HAP-1 (cell line): ENCODE measurements around the gene TPCN2.

Experiments used
- DNase-seq, 2 experiments: peaks; one replicate each; pipeline ENCODE4 v3.0.0-alpha.2; 2016 to 2020; ENCODE audit warnings: low spot score in 2 of 2
- H3K27me3 ChIP-seq: fragments of 250-450 bp; sonication (Bioruptor Pico); 2 replicates; pipeline ENCODE4 v1.5.1; 2020; ENCODE audit warnings: low read depth, mild to moderate bottlenecking, moderate library complexity
- H3K36me3 ChIP-seq: fragments of 250-450 bp; sonication (Bioruptor Pico); replicated peaks from 2 replicates; pipeline ENCODE4 v1.5.1; 2020; ENCODE audit warnings: mild to moderate bottlenecking
- H3K4me1 ChIP-seq: fragments of 250-450 bp; sonication (Bioruptor Pico); 2 replicates; pipeline ENCODE4 v1.5.1; 2020; ENCODE audit warnings: mild to moderate bottlenecking
- H3K4me3 ChIP-seq: fragments of 250-450 bp; sonication (Bioruptor Pico); 2 replicates; pipeline ENCODE4 v1.5.1; 2020; ENCODE audit warnings: mild to moderate bottlenecking, moderate library complexity
- H3K9me3 ChIP-seq: fragments of 250-450 bp; sonication (Bioruptor Pico); 2 replicates; pipeline ENCODE4 v1.5.1; 2020; ENCODE audit warnings: mild to moderate bottlenecking, moderate library complexity
- in situ Hi-C: fragments of 300-500 bp; cut with MboI; formaldehyde crosslinking; loops from 3 replicates; pipeline ENCODE4 v1.14.3; 2020; ENCODE audit warnings: low sequenced_read_pairs, inconsistent platforms, mixed read lengths

TPCN2 gene

GRCh38 chr11:69005631-69006368 lies 42.9 kb upstream of the TPCN2 start:
- H3K36me3 ChIP-seq = no peaks in the 10 kb centered on the region
- H3K27me3 ChIP-seq = no peaks in the 10 kb centered on the region
- no peak overlapping the region for H3K4me3 ChIP-seq
- in situ Hi-C loops = no loop called here
- peak in 1 of 2 experiments; percentile 2 for DNase-seq
- no peaks in the 10 kb centered on the region for H3K9me3 ChIP-seq
- peaks cover 2% of the 10 kb centered on the region; the same call in 1 of the 2 replicates for H3K4me1 ChIP-seq

- Histone ChIP-seq H3K4me3 (no peak overlapping the region), H3K27me3 (no peaks in the 10 kb centered on the region), H3K9me3 (no peaks in the 10 kb centered on the region), H3K4me1 (peaks cover 7% of the 10 kb centered on the region), H3K36me3 (no peaks in the 10 kb centered on the region)
- peak in 1 of 2 experiments; percentile 1 for DNase-seq
- in situ Hi-C loops = no loop called here
Measured at GRCh38 chr11:69006816-69007215, 41.9 kb upstream of the TPCN2 start.

- Histone ChIP-seq H3K27me3 (no peaks in the 10 kb centered on the region), H3K4me3 (no peak overlapping the region), H3K36me3 (no peaks in the 10 kb centered on the region), H3K9me3 (no peaks in the 10 kb centered on the region), H3K4me1 (peaks cover 7% of the 10 kb centered on the region)
- in situ Hi-C loops = no loop called here
- DNase-seq = no peak
Measured at GRCh38 chr11:69007975-69008381, 40.8 kb upstream of the TPCN2 start.

GRCh38 chr11:69008737-69009440 lies 39.8 kb upstream of the TPCN2 start:
- in situ Hi-C loops = no loop called here
- Histone ChIP-seq H3K27me3 (no peaks in the 10 kb centered on the region), H3K4me3 (no peak overlapping the region), H3K36me3 (no peaks in the 10 kb centered on the region), H3K9me3 (no peaks in the 10 kb centered on the region), H3K4me1 (peaks cover 7% of the 10 kb centered on the region)
- no peak for DNase-seq

- in situ Hi-C loops = no loop called here
- Histone ChIP-seq H3K4me3 (no peak overlapping the region), H3K9me3 (no peaks in the 10 kb centered on the region), H3K4me1 (peaks cover 7% of the 10 kb centered on the region), H3K36me3 (no peaks in the 10 kb centered on the region), H3K27me3 (no peaks in the 10 kb centered on the region)
- no peak for DNase-seq
Measured at GRCh38 chr11:69009441-69010211, 39.1 kb upstream of the TPCN2 start.

GRCh38 chr11:69010361-69010891 lies 38.3 kb upstream of the TPCN2 start:
- Histone ChIP-seq H3K27me3 (no peaks in the 10 kb centered on the region), H3K9me3 (no peaks in the 10 kb centered on the region), H3K4me3 (no peak overlapping the region), H3K4me1 (peaks cover 7% of the 10 kb centered on the region), H3K36me3 (no peaks in the 10 kb centered on the region)
- in situ Hi-C loops = no loop called here
- no peak for DNase-seq

GRCh38 chr11:69010964-69011623 lies 37.6 kb upstream of the TPCN2 start:
- Histone ChIP-seq H3K9me3 (no peaks in the 10 kb centered on the region), H3K4me3 (no peak overlapping the region), H3K4me1 (peaks cover 7% of the 10 kb centered on the region), H3K27me3 (no peaks in the 10 kb centered on the region), H3K36me3 (no peaks in the 10 kb centered on the region)
- peak; percentile 54 to 86 for DNase-seq
- in situ Hi-C loops = no loop called here

GRCh38 chr11:69011624-69012091 lies 37.1 kb upstream of the TPCN2 start:
- Histone ChIP-seq H3K36me3 (no peaks in the 10 kb centered on the region), H3K4me3 (no peak overlapping the region), H3K27me3 (no peaks in the 10 kb centered on the region), H3K9me3 (no peaks in the 10 kb centered on the region), H3K4me1 (peaks cover 7% of the 10 kb centered on the region)
- no peak for DNase-seq
- in situ Hi-C loops = no loop called here

- Histone ChIP-seq H3K36me3 (no peaks in the 10 kb centered on the region), H3K4me3 (no peak overlapping the region), H3K4me1 (peaks cover 7% of the 10 kb centered on the region), H3K9me3 (no peaks in the 10 kb centered on the region), H3K27me3 (no peaks in the 10 kb centered on the region)
- in situ Hi-C loops = no loop called here
- DNase-seq = no peak
Measured at GRCh38 chr11:69012092-69013008, 36.4 kb upstream of the TPCN2 start.

- in situ Hi-C loops = no loop called here
- Histone ChIP-seq H3K4me3 (no peak within 1 kb of the TSS), H3K9me3 (no peaks in the 10 kb centered on the region), H3K27me3 (no peaks in the 10 kb centered on the region), H3K36me3 (no peaks in the 10 kb centered on the region), H3K4me1 (peaks cover 7% of the 10 kb centered on the region)
- no peak for DNase-seq
Measured at GRCh38 chr11:69013009-69013951, 35.5 kb upstream of the TPCN2 start, which contains the start of gene MRGPRF. MRGPRF (minus strand) TSS chr11:69013246; CDS start chr11:69009901, 3,345 bp downstream.

GRCh38 chr11:69014084-69014851 lies 34.5 kb upstream of the TPCN2 start:
- in situ Hi-C loops = no loop called here
- no peak for DNase-seq
- H3K4me1 ChIP-seq = peaks cover 7% of the 10 kb centered on the region

More at GRCh38 chr11:69014084-69014851, 34.5 kb upstream of the TPCN2 start:
- H3K36me3 ChIP-seq = no peaks in the 10 kb centered on the region
- H3K27me3 ChIP-seq = no peaks in the 10 kb centered on the region
- H3K4me3 ChIP-seq = no peak overlapping the region
- H3K9me3 ChIP-seq = no peaks in the 10 kb centered on the region
